Measurements from ENCODE around the gene PDZD2.
"Not testable (repeated sequence)": the region's sequence is repeated elsewhere in the genome, so short reads cannot be mapped to it uniquely, and the experiment has no call there.

The PDZD2 gene

DNA sequence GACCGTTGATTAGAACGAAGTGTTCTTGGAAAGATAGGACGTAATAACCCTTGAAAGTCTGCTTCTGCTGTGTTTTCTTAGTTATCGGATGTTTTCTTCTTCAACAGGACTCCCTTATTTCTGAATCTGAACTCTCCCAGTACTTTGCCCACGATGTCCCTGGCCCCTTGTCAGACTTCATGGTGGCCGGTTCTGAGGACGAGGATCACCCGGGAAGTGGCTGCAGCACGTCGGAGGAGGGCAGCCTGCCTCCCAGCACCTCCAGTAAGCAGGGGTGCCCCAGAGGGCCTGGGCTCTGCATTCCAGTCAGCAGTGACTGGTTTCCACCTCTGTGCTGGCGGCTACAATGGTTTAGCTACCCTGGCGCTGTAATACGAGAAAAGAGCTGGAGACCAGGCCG lies 433.1 kb downstream of the PDZD2 start:
- no peak for TF ChIP-seq POLR2AphosphoS5 (IDR thresholded peaks at IDR 0.05; ENCODE audit: low read depth)
- no peak for TF ChIP-seq GABPA (IDR thresholded peaks at IDR 0.05; ENCODE audit: low read depth)
- no peak for TF ChIP-seq SPI1 (IDR thresholded peaks at IDR 0.05; ENCODE audit: borderline replicate concordance, low read depth)
- TF ChIP-seq, protein P1, sequence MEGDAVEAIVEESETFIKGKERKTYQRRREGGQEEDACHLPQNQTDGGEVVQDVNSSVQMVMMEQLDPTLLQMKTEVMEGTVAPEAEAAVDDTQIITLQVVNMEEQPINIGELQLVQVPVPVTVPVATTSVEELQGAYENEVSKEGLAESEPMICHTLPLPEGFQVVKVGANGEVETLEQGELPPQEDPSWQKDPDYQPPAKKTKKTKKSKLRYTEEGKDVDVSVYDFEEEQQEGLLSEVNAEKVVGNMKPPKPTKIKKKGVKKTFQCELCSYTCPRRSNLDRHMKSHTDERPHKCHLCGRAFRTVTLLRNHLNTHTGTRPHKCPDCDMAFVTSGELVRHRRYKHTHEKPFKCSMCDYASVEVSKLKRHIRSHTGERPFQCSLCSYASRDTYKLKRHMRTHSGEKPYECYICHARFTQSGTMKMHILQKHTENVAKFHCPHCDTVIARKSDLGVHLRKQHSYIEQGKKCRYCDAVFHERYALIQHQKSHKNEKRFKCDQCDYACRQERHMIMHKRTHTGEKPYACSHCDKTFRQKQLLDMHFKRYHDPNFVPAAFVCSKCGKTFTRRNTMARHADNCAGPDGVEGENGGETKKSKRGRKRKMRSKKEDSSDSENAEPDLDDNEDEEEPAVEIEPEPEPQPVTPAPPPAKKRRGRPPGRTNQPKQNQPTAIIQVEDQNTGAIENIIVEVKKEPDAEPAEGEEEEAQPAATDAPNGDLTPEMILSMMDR (IDR thresholded peaks at IDR 0.05; ENCODE audit: insufficient read depth, low read length), result no peak
- TF ChIP-seq, protein P2, sequence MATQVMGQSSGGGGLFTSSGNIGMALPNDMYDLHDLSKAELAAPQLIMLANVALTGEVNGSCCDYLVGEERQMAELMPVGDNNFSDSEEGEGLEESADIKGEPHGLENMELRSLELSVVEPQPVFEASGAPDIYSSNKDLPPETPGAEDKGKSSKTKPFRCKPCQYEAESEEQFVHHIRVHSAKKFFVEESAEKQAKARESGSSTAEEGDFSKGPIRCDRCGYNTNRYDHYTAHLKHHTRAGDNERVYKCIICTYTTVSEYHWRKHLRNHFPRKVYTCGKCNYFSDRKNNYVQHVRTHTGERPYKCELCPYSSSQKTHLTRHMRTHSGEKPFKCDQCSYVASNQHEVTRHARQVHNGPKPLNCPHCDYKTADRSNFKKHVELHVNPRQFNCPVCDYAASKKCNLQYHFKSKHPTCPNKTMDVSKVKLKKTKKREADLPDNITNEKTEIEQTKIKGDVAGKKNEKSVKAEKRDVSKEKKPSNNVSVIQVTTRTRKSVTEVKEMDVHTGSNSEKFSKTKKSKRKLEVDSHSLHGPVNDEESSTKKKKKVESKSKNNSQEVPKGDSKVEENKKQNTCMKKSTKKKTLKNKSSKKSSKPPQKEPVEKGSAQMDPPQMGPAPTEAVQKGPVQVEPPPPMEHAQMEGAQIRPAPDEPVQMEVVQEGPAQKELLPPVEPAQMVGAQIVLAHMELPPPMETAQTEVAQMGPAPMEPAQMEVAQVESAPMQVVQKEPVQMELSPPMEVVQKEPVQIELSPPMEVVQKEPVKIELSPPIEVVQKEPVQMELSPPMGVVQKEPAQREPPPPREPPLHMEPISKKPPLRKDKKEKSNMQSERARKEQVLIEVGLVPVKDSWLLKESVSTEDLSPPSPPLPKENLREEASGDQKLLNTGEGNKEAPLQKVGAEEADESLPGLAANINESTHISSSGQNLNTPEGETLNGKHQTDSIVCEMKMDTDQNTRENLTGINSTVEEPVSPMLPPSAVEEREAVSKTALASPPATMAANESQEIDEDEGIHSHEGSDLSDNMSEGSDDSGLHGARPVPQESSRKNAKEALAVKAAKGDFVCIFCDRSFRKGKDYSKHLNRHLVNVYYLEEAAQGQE (IDR thresholded peaks at IDR 0.05; ENCODE audit: insufficient replicate concordance, low read depth), result no peak
- no peaks in the 10 kb centered on the region for H3K27me3 ChIP-seq (ENCODE audit: insufficient read depth, poor library complexity, severe bottlenecking)
- no peak for DNase-seq (ENCODE audit: low read depth in 1 of 2, low spot score in 1 of 2)
- H3K4me3 ChIP-seq (replicated peaks; ENCODE audit: insufficient read depth, low read length), result no peak overlapping the region
- H3K27ac ChIP-seq (replicated peaks), result no peak overlapping the region

DNA sequence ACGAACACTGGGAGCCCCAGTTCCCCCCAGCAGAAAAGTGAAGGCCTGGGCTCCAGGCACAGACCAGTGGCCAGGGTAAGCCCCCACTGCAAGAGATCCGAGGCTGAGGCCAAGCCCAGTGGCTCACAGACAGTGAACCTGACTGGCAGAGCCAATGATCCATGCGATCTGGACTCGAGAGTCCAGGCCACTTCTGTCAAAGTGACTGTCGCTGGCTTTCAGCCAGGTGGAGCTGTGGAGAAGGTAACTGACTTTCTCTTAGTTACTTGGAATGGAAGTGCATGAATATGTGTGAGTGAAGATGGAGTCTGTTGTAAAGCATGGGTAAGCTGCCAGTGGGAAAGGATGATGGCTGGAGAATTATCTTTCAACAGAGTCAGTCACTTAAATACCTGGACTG lies 435.5 kb downstream of the PDZD2 start:
- no peak overlapping the region for H3K27ac ChIP-seq (replicated peaks)
- no peak overlapping the region for H3K4me3 ChIP-seq (replicated peaks; ENCODE audit: insufficient read depth, low read length)
- TF ChIP-seq GABPA (IDR thresholded peaks at IDR 0.05; ENCODE audit: low read depth) (no peak), POLR2AphosphoS5 (IDR thresholded peaks at IDR 0.05; ENCODE audit: low read depth) (no peak), SPI1 (IDR thresholded peaks at IDR 0.05; ENCODE audit: borderline replicate concordance, low read depth) (no peak)
- TF ChIP-seq, protein P2 (IDR thresholded peaks at IDR 0.05; ENCODE audit: insufficient replicate concordance, low read depth), result no peak
- TF ChIP-seq, protein P1 (IDR thresholded peaks at IDR 0.05; ENCODE audit: insufficient read depth, low read length), result no peak
- no peaks in the 10 kb centered on the region for H3K27me3 ChIP-seq (ENCODE audit: insufficient read depth, poor library complexity, severe bottlenecking)
- no peak for DNase-seq (ENCODE audit: low read depth in 1 of 2, low spot score in 1 of 2)

DNA sequence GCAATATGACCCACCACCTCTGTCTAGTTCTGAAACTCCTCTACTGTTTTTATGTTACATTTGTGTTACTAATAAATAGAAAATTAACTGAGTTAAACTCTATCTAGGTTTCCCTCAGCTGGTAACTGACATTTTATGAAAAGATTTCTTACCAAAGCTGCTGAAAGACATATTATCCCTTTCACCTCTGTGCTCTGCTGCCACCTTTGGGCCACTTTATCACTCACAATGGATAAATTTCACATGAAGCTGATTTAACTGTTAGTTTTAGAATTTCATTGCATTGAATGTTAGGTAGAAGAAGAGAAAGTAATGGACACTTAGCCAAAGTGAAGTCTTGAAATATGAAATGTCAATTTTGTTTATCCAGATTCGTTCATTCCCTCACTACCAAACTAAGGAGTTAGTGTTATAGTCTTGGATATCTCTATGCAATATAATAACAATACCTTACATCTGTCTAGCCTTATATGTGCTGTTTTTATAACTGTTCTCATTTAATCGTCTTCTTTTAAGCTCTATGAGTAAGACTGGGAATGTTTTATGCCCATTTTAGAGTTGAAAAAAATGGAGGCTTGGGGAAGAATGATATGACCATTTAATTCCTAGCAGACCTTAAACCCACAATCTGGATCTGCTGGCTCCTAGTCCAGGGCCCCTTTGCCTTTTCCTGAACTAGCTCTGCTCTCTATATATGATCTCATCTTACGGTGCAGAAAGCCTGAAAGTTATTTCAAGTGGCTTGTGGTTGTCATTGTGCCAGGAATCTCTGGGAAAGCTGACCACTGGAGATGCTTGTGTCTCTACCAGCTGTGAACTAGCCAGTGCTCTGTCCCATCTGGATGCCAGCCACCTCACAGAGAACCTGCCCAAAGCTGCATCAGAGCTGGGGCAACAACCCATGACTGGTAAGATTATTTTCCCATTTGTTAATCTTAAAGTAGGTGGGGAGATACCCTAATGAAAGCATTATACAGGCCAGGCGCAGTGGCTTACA lies 438.1 kb downstream of the PDZD2 start:
- Histone ChIP-seq H3K27me3 (ENCODE audit: insufficient read depth, poor library complexity, severe bottlenecking) (no peaks in the 10 kb centered on the region), H3K27ac (replicated peaks) (no peak overlapping the region), H3K4me3 (replicated peaks; ENCODE audit: insufficient read depth, low read length) (no peak overlapping the region)
- no peak for TF ChIP-seq POLR2AphosphoS5 (IDR thresholded peaks at IDR 0.05; ENCODE audit: low read depth)
- TF ChIP-seq SPI1 (IDR thresholded peaks at IDR 0.05; ENCODE audit: borderline replicate concordance, low read depth), result no peak
- TF ChIP-seq, protein P1 (IDR thresholded peaks at IDR 0.05; ENCODE audit: insufficient read depth, low read length), result peak; percentile 49
- TF ChIP-seq, protein P2 (IDR thresholded peaks at IDR 0.05; ENCODE audit: insufficient replicate concordance, low read depth), result no peak
- peak; percentile 6 to 24 for DNase-seq (ENCODE audit: low read depth in 1 of 2, low spot score in 1 of 2)

DNA sequence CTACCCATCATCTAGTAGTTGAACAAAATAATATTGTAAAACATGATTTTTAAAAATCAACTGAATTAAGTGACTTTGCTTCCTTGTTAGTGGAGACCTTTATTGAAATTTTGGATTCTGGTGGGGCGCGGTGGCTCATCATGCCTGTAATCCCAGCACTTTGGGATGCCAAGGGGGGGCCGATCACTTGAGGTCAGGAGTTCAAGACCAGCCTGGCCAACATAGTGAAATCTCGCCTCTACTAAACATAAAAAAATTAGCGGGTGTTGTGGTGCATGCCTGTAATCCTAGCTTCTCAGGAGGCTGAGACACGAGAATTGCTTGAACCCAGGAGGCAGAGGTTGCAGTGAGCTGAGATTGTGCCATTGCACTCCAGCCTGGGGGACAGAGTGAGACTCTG lies 439.9 kb downstream of the PDZD2 start:
- H3K27ac ChIP-seq (replicated peaks); DNase-seq (ENCODE audit: low read depth in 1 of 2, low spot score in 1 of 2); H3K4me3 ChIP-seq (replicated peaks; ENCODE audit: insufficient read depth, low read length); H3K27me3 ChIP-seq (ENCODE audit: insufficient read depth, poor library complexity, severe bottlenecking): not testable (repeated sequence)

DNA sequence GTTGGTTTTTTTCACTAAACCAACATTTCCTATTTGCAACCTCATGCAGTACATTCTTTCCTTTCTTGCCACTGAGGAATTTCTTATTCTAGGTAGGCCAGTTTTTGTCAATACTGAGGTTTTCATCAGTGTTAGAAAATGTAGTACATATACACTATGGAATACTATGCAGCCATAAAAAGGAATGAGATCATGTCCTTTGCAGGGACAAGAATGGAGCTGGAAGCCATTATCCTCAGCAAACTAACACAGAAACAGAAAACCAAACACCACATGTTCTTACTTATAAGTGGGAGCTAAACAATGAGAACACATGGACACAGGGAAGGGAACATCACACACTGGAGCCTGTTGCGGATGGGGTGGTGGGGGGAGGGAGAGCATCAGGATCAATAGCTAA lies 441.6 kb downstream of the PDZD2 start:
- H3K27me3 ChIP-seq (ENCODE audit: insufficient read depth, poor library complexity, severe bottlenecking); H3K4me3 ChIP-seq (replicated peaks; ENCODE audit: insufficient read depth, low read length); H3K27ac ChIP-seq (replicated peaks); DNase-seq (ENCODE audit: low read depth in 1 of 2, low spot score in 1 of 2): not testable (repeated sequence)

All from HL-60 (cell line).